Endothelial cell of umbilical vein (primary cell): ENCODE data around the gene OSGIN1. TPM values are rescaled to one million over a fixed set of nuclear protein-coding genes. Genes with fewer than 3 reads are reported as not detected.

ENCODE experiments used
- BruUV-seq: library from RNA; stranded (reverse); fragments of 400-500 nt; replicated peaks from 2 replicates; lab custom pipeline; 2021; lab: Mats Ljungman, UMichigan
- CTCF ChIA-PET: fragments of 300-600, 350-600 bp; sonication (Branson Sonifier 250); formaldehyde crosslinking; loops from one replicate; lab custom pipeline; 2021; ENCODE audit warnings: antibody characterized with exemption, inconsistent platforms; lab: Charles Lee
- POLR2A ChIA-PET: fragments of 300-600, 350-600 bp; sonication (Branson Sonifier 250); formaldehyde crosslinking; loops from one replicate; lab custom pipeline; 2021; ENCODE audit warnings: antibody characterized with exemption, inconsistent platforms; lab: Charles Lee
- DNase-seq: peaks from one replicate; pipeline ENCODE4 v3.0.0-alpha.2; 2011; ENCODE audit warnings: low read depth, low spot score
- FAIRE-seq: peaks from 2 replicates; lab custom pipeline; 2011; peaks lifted over from hg19 to GRCh38; lab: Jason Lieb, UNC
- H2AFZ ChIP-seq: 2 replicates; pipeline ENCODE4 v1.6.0; 2012; ENCODE audit warnings: low read depth, low read length, control low read depth, inconsistent platforms
- H3K27ac ChIP-seq: 2 replicates; pipeline ENCODE4 v1.5.1; 2011; ENCODE audit warnings: low read depth, mild to moderate bottlenecking, control low read depth, low read length, moderate library complexity; ENCODE audit not compliant: insufficient read depth
- H3K27me3 ChIP-seq, 2 experiments: 2 replicates each; pipeline versions ENCODE4 v1.6.0 to v1.6.1; 2011; ENCODE audit warnings: low read length in 2 of 2, mixed read lengths in 1 of 2; ENCODE audit not compliant: control insufficient read depth in 2 of 2, insufficient read depth in 2 of 2
- H3K36me3 ChIP-seq, 2 experiments: 2 replicates in 1 of 2; 3 replicates in 1 of 2; pipeline ENCODE4 v1.5.1; 2011; ENCODE audit warnings: low read length in 2 of 2, mild to moderate bottlenecking in 1 of 2, moderate library complexity in 1 of 2; ENCODE audit not compliant: control insufficient read depth in 2 of 2, insufficient read depth in 2 of 2; ENCODE audit errors: extremely low read depth in 1 of 2
- H3K4me1 ChIP-seq: 3 replicates; pipeline ENCODE4 v1.5.1; 2011; ENCODE audit warnings: mild to moderate bottlenecking, low read length; ENCODE audit not compliant: control insufficient read depth, insufficient read depth; ENCODE audit errors: extremely low read depth
- H3K4me2 ChIP-seq: 2 replicates; pipeline ENCODE4 v1.6.1; 2011; ENCODE audit warnings: low read length, control low read depth, mixed read lengths; ENCODE audit not compliant: insufficient read depth
- H3K4me3 ChIP-seq, 3 experiments: fragments of 200-600 bp in 1 of 3; sonication (generic), shearing (Covaris generic) in 1 of 3; replicated peaks in 1 of 3; 2 replicates each; pipeline ENCODE4 v1.5.1; 2011 to 2016; ENCODE audit warnings: control low read depth in 3 of 3, low read length in 3 of 3, mild to moderate bottlenecking in 2 of 3, inconsistent platforms in 1 of 3, low read depth in 1 of 3, moderate library complexity in 1 of 3; ENCODE audit not compliant: insufficient read depth in 1 of 3
- H3K79me2 ChIP-seq: 2 replicates; pipeline ENCODE4 v1.6.0; 2012; ENCODE audit warnings: low read length, inconsistent platforms; ENCODE audit not compliant: control insufficient read depth, insufficient read depth
- H3K9ac ChIP-seq: replicated peaks from 2 replicates; pipeline ENCODE3; 2011; ENCODE audit warnings: low read length, control low read depth; ENCODE audit not compliant: insufficient read depth; ENCODE audit errors: extremely low read depth
- H3K9me1 ChIP-seq: replicated peaks from 3 replicates; pipeline ENCODE4 v1.6.0; 2011; ENCODE audit warnings: mild to moderate bottlenecking, low read length; ENCODE audit not compliant: control insufficient read depth, insufficient read depth; ENCODE audit errors: extremely low read depth
- H3K9me3 ChIP-seq: replicated peaks from 2 replicates; pipeline ENCODE4 v1.5.1; 2012; ENCODE audit warnings: low read length, inconsistent platforms; ENCODE audit not compliant: control insufficient read depth, insufficient read depth
- H4K20me1 ChIP-seq: replicated peaks from 2 replicates; pipeline ENCODE3; 2011; ENCODE audit warnings: mild to moderate bottlenecking, low read length; ENCODE audit not compliant: control insufficient read depth, insufficient read depth; ENCODE audit errors: extremely low read depth
- EZH2 ChIP-seq: IDR thresholded peaks from 2 replicates; pipeline ENCODE4 v1.6.1; 2012; ENCODE audit warnings: borderline replicate concordance, low read depth, mild to moderate bottlenecking, moderate library complexity, low read length, inconsistent platforms; ENCODE audit not compliant: severe bottlenecking
- FOS ChIP-seq: IDR thresholded peaks from 2 replicates; pipeline ENCODE4 v1.6.1; 2011; ENCODE audit warnings: mild to moderate bottlenecking, low read length, moderate library complexity, borderline replicate concordance; ENCODE audit not compliant: insufficient read depth
- GATA2 ChIP-seq: IDR thresholded peaks from 2 replicates; pipeline ENCODE4 v1.7.0; 2011; ENCODE audit warnings: low read depth, mild to moderate bottlenecking, moderate library complexity, mixed read lengths, low read length; ENCODE audit not compliant: insufficient read length, insufficient read depth
- JUN ChIP-seq: IDR thresholded peaks from 2 replicates; pipeline ENCODE4 v1.6.1; 2011; ENCODE audit warnings: borderline replicate concordance, low read depth; ENCODE audit not compliant: insufficient read length, insufficient read depth
- MYC ChIP-seq: IDR thresholded peaks from one replicate; pipeline ENCODE4 v1.6.1; 2011; ENCODE audit warnings: mild to moderate bottlenecking, low read depth, low read length
- POLR2A ChIP-seq: IDR thresholded peaks from 2 replicates; pipeline ENCODE4 v1.6.1; 2012; ENCODE audit warnings: low read depth, mild to moderate bottlenecking, control low read depth, low read length
- POLR2AphosphoS5 ChIP-seq: IDR thresholded peaks from 2 replicates; pipeline ENCODE4 v1.6.1; 2012; ENCODE audit warnings: low read depth, mild to moderate bottlenecking, control low read depth, low read length, moderate library complexity; ENCODE audit not compliant: insufficient read depth
- dilution Hi-C: fragments of 300-500 bp; cut with MboI; formaldehyde crosslinking; loops from one replicate; pipeline ENCODE4 v1.15.0; 2019; ENCODE audit warnings: low sequenced_read_pairs; ENCODE audit not compliant: extremely low pct_ligation_motif_present
- intact Hi-C: fragments of 100-400 bp; cut with micrococcal nuclease; formaldehyde crosslinking; loops from one replicate; pipeline ENCODE4 v1.10.0; 2022
- polyA plus RNA-seq, 4 experiments: library from polyadenylated mRNA; depleted of rRNA in 3 of 4; stranded (reverse) in 3 of 4; unstranded in 1 of 4; fragments of >200 nt; gene quantifications; 2 replicates each; pipeline versions ENCODE4 v1.2.1 to v1.2.3, GENCODE V29; 2011 to 2012; ENCODE audit warnings: missing spikeins in 1 of 4
- total RNA-seq: library from RNA; stranded (reverse); gene quantifications from 2 replicates; pipeline ENCODE4 v1.2.3, GENCODE V29; 2021
- TF ChIP-seq, protein P1 (sequence below), 2 donors: IDR thresholded peaks; 1 replicate in 1 of 2; 2 replicates in 1 of 2; pipeline ENCODE4 v1.5.1; 2011; ENCODE audit warnings: low read length in 2 of 2, mild to moderate bottlenecking in 2 of 2, moderate library complexity in 2 of 2, control low read depth in 1 of 2, inconsistent platforms in 1 of 2, low read depth in 1 of 2; ENCODE audit not compliant: insufficient read depth in 1 of 2; ENCODE audit errors: extremely low read depth in 1 of 2
- TF ChIP-seq, protein P2 (sequence below): IDR thresholded peaks from 2 replicates; pipeline ENCODE4 v1.6.1; 2011; ENCODE audit not compliant: insufficient read depth, insufficient read length

The OSGIN1 gene
- total and polyA plus RNA-seq, 2 donors (not counting 3 experiments of a cell fraction or from before 2014, with no cell fraction given): 9.2 to 11.0 TPM

DNA sequence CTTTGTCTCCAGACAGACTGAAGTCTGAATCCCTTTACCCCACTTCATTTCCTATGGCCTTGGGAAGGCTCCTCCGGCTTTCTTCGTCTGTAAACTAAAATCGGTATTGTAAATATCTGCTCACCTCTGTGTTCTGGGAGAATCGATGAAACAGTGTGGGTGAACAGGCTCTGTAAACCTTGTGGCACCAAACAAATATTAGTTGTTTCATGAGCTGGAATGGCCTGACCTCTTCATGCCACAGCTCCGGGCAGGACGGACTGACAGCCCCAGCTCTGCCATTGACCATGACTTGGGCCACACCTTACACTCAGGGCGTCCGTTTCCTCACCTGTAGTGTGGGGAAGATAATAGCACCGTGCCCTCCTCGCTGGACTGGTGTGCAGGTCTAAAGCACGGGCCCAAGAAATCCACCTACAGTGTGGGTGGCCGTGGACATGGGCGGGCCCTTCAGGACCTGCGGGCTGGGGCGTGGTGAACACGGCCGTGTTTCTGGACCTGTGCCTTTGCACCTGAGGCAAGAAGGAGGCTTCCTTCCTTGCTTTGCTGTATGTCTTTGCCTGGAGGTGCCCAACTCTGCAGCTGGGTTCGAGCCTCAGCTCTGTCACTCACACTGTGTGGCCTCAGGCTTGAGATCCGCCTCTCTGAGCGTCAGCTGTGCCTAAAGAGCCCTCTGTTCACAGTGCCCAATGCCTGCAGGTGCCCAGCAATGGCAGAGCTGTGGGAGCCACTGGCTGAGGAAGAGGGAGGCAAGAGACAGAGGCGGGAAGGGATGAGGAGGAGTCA is 6.1 kb upstream of the OSGIN1 start:
- H2AFZ ChIP-seq: no peak overlapping the region
- dilution Hi-C loops: no loop called here
- H3K9me1 ChIP-seq: no peaks in the 10 kb centered on the region
- H3K4me2 ChIP-seq: no peak overlapping the region
- FAIRE-seq: no peak
- no peak overlapping the region for H3K9ac ChIP-seq
- BruUV-seq: no TSS peak
- H3K79me2 ChIP-seq: no peaks in the 10 kb centered on the region
- no peak overlapping the region for H3K4me3 ChIP-seq
- no peak overlapping the region for H3K27ac ChIP-seq
- intact Hi-C loops: no loop called here
- no peaks in the 10 kb centered on the region for H3K4me1 ChIP-seq
- ChIA-PET POLR2A (no interaction called here), CTCF (interaction anchor here (1.3 kb wide), 1 partner anchor 120 kb away, joined by 4 read pairs; no protein-coding TSS in a partner anchor)
- no peaks in the 10 kb centered on the region for H3K9me3 ChIP-seq
- TF ChIP-seq MYC: no peak
- TF ChIP-seq JUN: no peak
- no peak for TF ChIP-seq POLR2A
- no peak for TF ChIP-seq EZH2
- no peak for TF ChIP-seq FOS
- no peak for TF ChIP-seq POLR2AphosphoS5
- TF ChIP-seq, protein P1, sequence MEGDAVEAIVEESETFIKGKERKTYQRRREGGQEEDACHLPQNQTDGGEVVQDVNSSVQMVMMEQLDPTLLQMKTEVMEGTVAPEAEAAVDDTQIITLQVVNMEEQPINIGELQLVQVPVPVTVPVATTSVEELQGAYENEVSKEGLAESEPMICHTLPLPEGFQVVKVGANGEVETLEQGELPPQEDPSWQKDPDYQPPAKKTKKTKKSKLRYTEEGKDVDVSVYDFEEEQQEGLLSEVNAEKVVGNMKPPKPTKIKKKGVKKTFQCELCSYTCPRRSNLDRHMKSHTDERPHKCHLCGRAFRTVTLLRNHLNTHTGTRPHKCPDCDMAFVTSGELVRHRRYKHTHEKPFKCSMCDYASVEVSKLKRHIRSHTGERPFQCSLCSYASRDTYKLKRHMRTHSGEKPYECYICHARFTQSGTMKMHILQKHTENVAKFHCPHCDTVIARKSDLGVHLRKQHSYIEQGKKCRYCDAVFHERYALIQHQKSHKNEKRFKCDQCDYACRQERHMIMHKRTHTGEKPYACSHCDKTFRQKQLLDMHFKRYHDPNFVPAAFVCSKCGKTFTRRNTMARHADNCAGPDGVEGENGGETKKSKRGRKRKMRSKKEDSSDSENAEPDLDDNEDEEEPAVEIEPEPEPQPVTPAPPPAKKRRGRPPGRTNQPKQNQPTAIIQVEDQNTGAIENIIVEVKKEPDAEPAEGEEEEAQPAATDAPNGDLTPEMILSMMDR (IDR thresholded peaks at IDR 0.05; ENCODE audit: extremely low read depth in 1 of 2, insufficient read depth in 1 of 2, low read depth in 1 of 2, low read length in 2 of 2): no peak
- TF ChIP-seq, protein P2, sequence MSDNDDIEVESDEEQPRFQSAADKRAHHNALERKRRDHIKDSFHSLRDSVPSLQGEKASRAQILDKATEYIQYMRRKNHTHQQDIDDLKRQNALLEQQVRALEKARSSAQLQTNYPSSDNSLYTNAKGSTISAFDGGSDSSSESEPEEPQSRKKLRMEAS: no peak
- no peak for TF ChIP-seq GATA2
- no peak for DNase-seq
- H4K20me1 ChIP-seq: no peaks in the 10 kb centered on the region
- no peaks in the 10 kb centered on the region for H3K36me3 ChIP-seq
- no peaks in the 10 kb centered on the region for H3K27me3 ChIP-seq
